SU-DHL-6 (cell line): ENCODE results near the gene ABR.

ENCODE experiments used
- EZH2phosphoT487 ChIP-seq: fragments of 200-600 bp; sonication (generic), shearing (Covaris generic); conservative IDR thresholded peaks from 2 replicates; pipeline ENCODE4 v1.6.1; 2018; ENCODE audit warnings: mild to moderate bottlenecking, antibody characterized with exemption, low read length, moderate library complexity, mixed read lengths
- TF ChIP-seq, protein P1 (sequence below): fragments of 200-600 bp; sonication (generic); IDR thresholded peaks from one replicate; pipeline ENCODE4 v1.5.1; 2017; ENCODE audit warnings: antibody characterized with exemption, mild to moderate bottlenecking, low read length, moderate library complexity; ENCODE audit not compliant: insufficient read depth, poor library complexity, severe bottlenecking

DNA sequence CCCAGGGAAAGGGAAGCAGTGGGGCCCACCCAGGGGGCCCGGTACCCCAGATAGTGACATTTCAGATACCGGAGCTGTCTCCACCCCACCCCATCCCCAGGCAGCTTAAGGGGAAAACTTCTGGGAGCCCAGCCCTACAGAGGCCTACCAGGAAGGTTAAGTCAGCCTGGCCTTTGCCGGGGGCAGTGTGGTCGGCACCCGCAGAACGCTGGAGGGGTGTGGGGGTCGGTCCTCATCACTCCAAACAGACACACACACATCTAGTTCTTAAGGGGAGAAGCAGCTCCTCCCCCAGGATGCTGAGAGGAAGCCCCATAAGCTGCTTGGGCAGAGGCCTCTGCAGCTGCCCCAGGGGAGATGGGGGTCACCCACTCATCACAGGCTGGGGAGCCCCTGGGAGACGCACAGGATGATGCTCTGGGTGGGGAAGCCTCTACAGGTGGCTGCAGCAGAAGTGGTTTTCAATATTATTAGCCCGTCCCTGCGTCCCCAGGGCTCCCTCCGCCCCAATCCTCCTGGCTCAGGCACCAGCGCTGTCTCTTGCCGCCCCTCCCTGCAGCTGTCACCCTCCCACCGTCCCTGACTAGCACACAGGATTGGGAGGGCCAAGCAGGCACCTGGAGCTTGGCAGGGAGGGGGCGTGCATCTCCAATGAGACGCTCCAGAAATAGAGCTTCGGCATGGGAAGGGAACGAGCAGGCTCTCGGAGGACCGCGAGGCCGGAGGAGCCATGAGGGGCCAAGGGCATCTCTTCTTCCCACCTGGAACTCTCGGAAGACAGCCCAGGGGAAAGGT is 1.4 kb upstream of the ABR start:
- TF ChIP-seq, protein P1, sequence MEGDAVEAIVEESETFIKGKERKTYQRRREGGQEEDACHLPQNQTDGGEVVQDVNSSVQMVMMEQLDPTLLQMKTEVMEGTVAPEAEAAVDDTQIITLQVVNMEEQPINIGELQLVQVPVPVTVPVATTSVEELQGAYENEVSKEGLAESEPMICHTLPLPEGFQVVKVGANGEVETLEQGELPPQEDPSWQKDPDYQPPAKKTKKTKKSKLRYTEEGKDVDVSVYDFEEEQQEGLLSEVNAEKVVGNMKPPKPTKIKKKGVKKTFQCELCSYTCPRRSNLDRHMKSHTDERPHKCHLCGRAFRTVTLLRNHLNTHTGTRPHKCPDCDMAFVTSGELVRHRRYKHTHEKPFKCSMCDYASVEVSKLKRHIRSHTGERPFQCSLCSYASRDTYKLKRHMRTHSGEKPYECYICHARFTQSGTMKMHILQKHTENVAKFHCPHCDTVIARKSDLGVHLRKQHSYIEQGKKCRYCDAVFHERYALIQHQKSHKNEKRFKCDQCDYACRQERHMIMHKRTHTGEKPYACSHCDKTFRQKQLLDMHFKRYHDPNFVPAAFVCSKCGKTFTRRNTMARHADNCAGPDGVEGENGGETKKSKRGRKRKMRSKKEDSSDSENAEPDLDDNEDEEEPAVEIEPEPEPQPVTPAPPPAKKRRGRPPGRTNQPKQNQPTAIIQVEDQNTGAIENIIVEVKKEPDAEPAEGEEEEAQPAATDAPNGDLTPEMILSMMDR: no peak
- no peak for TF ChIP-seq EZH2phosphoT487
